T47D (cell line): ENCODE measurements around the gene CPOX.

Experiments used
- DNase-seq, 2 experiments: peaks; one replicate each; pipeline versions ENCODE4 v3.0.0 to v3.0.0-alpha.2; 2011 to 2012; ENCODE audit warnings: low read depth in 1 of 2, low spot score in 1 of 2
- JUND ChIP-seq: IDR thresholded peaks from 2 replicates; pipeline ENCODE4 v1.6.1; 2012; ENCODE audit warnings: low read depth
- in situ Hi-C: cut with HindIII; loops from 2 replicates; pipeline ENCODE4 v1.10.0; 2016; ENCODE audit warnings: low sequenced_read_pairs, low pct_unique_long_range_greater_than_20kb

The CPOX gene

GRCh38 chr3:98532709-98533571 lies 60.5 kb downstream of the CPOX start:
- no peak for DNase-seq
- in situ Hi-C loops = no loop called here
- no peak for TF ChIP-seq JUND

- no peak for DNase-seq
- in situ Hi-C loops = no loop called here
- no peak for TF ChIP-seq JUND
Observed at GRCh38 chr3:98532275-98532637, 61.2 kb downstream of the CPOX start.

GRCh38 chr3:98531622-98532274 lies 61.7 kb downstream of the CPOX start, which contains the start of gene GPR15:
Gene GPR15 (plus strand): TSS chr3:98531978. CDS start chr3:98532034, 56 bp downstream.
- TF ChIP-seq JUND = no peak
- no peak for DNase-seq

GRCh38 chr3:98530676-98531075 lies 62.7 kb downstream of the CPOX start:
- no peak for TF ChIP-seq JUND
- in situ Hi-C loops = no loop called here
- DNase-seq = no peak

More at GRCh38 chr3:98531622-98532274, 61.7 kb downstream of the CPOX start, which contains the start of gene GPR15:
- in situ Hi-C loops = no loop called here

GRCh38 chr3:98529856-98530459 lies 63.5 kb downstream of the CPOX start:
- TF ChIP-seq JUND = no peak
- DNase-seq = no peak
- in situ Hi-C loops = no loop called here
